GM20000 (cell line): Measurements from ENCODE around the gene NINJ2.
"Not testable (repeated sequence)": the region's sequence is repeated elsewhere in the genome, so short reads cannot be mapped to it uniquely, and the experiment has no call there.

ENCODE experiments used
- DNase-seq: peaks from one replicate; pipeline ENCODE4 v3.0.0; 2012; ENCODE audit warnings: low spot score
- CTCF ChIP-seq: IDR thresholded peaks from 2 replicates; pipeline ENCODE4 v1.5.1; 2012; ENCODE audit warnings: mild to moderate bottlenecking, control low read depth; ENCODE audit errors: extremely low read depth, missing control alignments

The NINJ2 gene

GRCh38 chr12:580813-581212, 82.4 kb downstream of the NINJ2 start:
- DNase-seq: no peak
- no peak for TF ChIP-seq CTCF

GRCh38 chr12:579420-580110, 83.7 kb downstream of the NINJ2 start:
- DNase-seq: no peak
- no peak for TF ChIP-seq CTCF

- TF ChIP-seq CTCF: no peak
- DNase-seq: no peak
Observed at GRCh38 chr12:578748-579419, 84.4 kb downstream of the NINJ2 start.

GRCh38 chr12:577994-578747, 85.1 kb downstream of the NINJ2 start:
- not testable (repeated sequence) for DNase-seq

GRCh38 chr12:576615-577110, 86.6 kb downstream of the NINJ2 start:
- TF ChIP-seq CTCF: no peak
- no peak for DNase-seq

GRCh38 chr12:575948-576614, 87.2 kb downstream of the NINJ2 start:
- DNase-seq: peak; percentile 94
- peak; percentile 85 for TF ChIP-seq CTCF

- TF ChIP-seq CTCF: no peak
- DNase-seq: no peak
Observed at GRCh38 chr12:575129-575502, 88.1 kb downstream of the NINJ2 start.
